Activated CD4-positive, alpha-beta T cell treated with anti-CD3 and anti-CD28 coated beads, Interleukin-10, Interleukin-2, amounts not matched to agents 100 ng/mL and 50 ng/mL, durations not matched to agents 16 hours and 8 hours (primary cell): Measurements from ENCODE around the gene PRR5.

ENCODE experiments used
- DNase-seq: peaks from one replicate; pipeline ENCODE4 v3.0.0-alpha.2; 2020

The PRR5 gene

GRCh38 chr22:44719586-44720368 is 17.8 kb downstream of the PRR5 start:
- DNase-seq = no peak

- no peak for DNase-seq
Observed at GRCh38 chr22:44721213-44721612, 19.2 kb downstream of the PRR5 start.

- no peak for DNase-seq
Observed at GRCh38 chr22:44722611-44723010, 20.6 kb downstream of the PRR5 start.

DNA sequence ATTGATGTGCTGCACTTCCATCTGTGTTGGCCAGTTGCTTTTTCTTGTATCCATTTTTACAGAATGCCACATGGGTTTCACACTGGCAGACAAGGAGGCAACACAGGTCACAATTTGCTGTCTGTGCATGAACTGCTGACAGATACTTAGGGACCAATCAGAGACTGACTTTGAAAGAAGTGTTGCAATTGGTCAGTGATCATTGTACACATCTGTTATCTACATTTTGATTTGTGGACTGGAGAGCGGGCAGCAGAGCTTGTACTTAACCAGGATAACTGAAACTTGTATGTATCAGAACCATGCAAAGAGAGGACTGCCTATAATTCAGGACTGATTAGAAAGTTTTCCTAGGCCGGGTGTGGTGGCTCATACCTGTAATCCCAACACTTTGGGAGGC is 21.8 kb downstream of the PRR5 start:
- DNase-seq = peak; percentile 33

DNA sequence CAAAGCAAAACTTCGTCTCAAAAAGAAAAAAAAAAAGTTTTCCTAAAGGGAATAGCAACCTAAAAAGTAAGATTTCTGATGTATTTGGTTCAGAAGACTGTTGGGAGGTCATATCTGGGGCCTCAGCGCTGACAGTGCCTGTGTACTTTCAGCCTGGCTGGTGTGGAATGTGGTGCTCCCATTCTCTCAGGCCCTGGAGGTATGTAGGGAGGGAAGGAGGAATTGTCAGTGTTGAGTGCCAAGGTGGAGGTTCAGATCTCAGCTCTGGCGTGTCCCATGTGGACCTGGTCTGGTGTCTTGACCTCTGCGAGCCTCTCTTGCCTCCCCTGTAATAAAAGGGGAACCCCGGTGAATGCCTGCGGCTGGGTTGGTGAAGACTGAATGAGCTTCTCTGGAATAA is 22.4 kb downstream of the PRR5 start:
- no peak for DNase-seq

DNA sequence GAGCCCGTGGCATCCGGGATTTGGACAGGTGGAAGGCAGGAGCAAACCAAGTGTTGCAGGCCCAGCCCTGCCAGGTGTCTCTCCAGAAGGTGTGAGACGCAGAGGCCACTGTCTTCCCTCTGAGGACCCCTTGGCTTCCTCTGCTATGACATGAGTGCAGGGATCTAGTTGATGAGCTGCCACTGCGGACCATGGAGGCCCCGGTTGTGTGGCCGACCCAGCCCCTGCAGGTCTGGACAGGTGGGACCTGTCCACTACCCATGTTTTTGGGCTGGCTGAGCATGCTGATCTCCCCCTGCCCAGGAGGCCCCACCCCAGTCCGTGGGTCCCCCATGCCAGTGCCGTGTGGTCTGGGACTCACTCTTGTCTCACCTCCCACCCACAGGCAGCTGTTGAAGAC is 22.9 kb downstream of the PRR5 start:
- DNase-seq = no peak

GRCh38 chr22:44726439-44726838 is 24.4 kb downstream of the PRR5 start:
- no peak for DNase-seq

- DNase-seq = no peak
Observed at GRCh38 chr22:44727148-44727547, 25.1 kb downstream of the PRR5 start.

- DNase-seq = no peak
Observed at GRCh38 chr22:44727709-44728108, 25.7 kb downstream of the PRR5 start.

DNA sequence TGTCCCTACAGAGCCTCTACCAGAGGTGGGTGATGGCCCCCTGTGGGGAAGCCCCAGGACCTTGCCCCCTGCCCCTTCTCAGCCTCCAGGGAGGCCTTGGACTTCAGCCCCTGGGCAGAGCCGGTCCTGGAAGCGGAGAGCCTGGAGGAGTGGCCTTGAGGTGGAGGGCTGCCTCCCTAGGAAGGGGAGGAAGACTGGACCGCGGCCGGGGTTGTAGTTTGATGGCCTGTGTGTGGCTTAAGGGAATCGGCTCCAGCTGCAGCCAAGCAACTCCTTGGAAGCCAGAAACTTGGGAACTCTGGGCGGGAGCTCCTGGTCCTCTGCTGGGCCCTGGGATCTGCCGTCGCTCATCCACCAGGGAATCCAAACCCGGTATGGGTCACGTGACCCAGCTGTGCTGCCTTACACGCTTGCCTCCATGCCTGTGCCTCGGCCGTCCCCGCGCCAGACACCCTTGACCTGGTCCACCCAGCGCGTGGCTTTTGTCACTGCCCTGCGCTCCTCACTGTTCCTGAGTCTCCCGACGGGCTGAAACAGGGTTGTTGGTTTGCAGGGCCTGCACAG is 26.8 kb downstream of the PRR5 start:
- DNase-seq = no peak

DNA sequence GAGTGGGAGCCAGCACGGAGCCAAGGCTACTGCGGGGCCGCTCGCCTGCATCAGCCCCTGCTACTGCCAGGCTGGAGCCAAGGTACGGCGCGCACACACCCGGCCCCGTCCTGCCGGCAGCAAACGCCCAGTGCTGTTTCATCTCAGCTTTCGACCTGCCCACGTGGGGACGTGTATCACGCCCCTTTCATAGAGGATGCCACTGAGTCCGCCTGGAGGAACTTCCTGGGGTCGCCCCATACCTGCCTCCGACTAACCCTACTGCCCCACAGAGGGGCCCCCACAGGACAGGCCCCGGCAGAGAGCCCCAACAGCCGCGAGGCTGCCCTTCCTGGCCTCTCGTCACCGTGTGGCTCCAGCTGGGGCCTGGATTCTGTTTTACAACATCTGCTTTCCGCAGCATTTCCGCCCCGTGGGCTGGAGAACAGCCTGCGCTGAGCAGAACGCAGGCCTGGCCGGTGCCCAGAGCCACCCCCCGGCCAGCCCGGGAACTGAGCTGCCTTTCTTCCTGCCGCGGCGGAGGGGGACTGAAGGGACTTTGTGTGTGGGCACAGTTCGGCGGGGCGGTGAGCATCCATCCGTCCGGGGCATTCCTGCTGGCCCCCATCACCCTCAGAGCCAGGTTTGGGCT is 27.5 kb downstream of the PRR5 start:
- DNase-seq = no peak

GRCh38 chr22:44730022-44730393 is 28.0 kb downstream of the PRR5 start:
- no peak for DNase-seq

DNA sequence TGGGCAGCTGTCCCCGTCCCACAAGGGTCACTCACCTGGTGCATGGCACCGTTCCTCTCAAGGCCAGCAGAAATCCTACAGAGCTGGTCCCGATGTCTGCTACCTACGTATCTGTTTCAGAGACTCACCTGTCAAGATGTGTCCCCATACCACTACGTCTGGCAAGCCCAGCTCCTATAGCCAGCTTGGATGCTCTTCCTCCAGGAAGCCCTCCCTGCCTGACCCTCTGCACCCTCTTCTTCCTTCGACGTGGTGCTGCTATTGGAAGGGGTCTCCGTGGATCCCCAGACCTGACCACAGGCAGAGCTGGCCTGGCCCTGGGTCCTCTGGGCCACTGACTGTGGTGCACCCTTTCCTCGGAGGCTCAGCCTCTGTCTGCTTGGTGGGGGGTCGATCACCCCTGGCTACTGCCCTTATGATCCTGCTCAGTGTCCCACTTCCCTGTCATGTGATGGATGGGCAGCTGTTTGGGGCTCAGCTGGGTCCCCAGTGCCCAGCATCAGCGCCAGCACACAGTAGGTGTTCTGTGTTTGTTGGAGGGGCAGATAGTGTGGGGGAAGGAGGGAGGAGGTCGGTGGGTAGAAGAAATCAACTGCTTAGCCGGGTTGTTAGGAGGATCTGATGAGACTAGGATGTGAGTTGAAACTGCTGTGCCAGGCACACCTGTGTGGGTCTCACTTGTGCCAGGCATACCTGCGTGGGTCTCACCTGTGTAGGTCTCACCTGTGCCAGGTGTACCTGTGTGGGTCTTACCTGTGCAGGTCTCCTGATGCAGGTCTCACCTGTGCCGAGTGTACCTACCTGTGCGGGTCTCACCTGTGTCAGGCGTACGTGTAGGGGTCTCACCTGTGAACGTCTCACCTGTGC is 28.7 kb downstream of the PRR5 start:
- DNase-seq = no peak

DNA sequence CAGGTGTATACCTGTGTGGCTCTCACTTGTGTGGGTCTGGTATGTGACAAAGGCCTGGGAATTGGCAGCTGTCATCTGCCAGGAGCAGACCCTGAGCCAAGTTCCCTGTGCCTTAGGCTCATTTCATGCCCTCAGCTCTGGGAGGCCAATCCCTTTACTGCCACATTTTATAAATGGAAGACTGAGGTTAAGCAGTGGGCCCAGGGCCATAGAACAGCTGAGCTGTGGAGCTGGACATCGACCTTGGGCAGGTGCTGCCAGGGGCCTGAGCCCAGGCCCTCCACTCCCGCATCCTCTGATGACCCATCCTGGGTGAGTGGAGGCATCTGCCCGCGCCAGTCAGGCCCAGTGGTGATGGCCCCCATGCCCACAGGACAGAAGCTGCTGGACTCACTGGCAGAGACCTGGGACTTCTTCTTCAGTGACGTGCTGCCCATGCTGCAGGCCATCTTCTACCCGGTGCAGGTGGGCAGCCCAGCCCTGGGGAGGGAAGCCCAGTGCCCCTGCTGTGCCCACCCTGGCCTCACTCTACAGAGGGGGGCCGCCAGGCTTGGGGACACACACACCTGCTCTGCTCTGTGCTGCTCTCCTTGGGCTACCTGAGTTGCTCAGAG is 29.5 kb downstream of the PRR5 start:
- no peak for DNase-seq

- no peak for DNase-seq
Observed at GRCh38 chr22:44732017-44732561, 30.1 kb downstream of the PRR5 start.

GRCh38 chr22:44732661-44733060 is 30.7 kb downstream of the PRR5 start:
- no peak for DNase-seq

DNA sequence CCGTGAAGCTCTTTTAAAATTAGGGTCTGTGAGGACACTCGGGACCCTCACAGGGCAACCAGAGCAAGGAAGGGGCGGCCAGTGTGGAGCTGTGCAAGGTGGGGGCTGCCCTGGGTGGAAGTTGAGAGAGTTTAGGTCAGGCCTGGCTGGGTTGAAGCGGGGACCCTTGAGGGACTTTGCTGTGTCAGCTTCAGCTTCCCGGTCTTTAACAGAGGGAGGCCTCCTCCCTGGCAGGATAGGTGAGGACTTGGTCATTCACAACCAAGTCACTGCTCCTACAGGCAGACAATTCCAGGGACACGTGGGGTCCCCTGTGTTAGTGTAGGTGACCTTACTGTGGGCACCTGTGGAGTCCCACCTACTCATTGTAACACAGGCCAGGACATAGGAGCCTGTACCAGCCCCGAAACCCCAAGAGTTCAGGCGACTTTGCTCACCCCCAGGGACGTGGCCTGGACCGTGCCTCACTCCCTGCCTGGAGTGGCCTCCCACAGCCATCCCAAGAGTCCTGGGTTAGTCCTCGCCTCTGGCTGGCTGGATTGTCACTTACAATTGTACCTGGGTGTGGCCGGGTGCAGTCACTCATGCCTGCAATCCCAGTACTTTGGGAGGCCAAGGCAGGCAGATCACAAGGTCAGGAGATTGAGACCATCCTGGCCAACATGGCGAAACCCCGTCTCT is 31.6 kb downstream of the PRR5 start:
- DNase-seq = no peak

GRCh38 chr22:44734278-44734677 is 32.3 kb downstream of the PRR5 start:
- no peak for DNase-seq

- no peak for DNase-seq
Observed at GRCh38 chr22:44734801-44735517, 33.0 kb downstream of the PRR5 start.

DNA sequence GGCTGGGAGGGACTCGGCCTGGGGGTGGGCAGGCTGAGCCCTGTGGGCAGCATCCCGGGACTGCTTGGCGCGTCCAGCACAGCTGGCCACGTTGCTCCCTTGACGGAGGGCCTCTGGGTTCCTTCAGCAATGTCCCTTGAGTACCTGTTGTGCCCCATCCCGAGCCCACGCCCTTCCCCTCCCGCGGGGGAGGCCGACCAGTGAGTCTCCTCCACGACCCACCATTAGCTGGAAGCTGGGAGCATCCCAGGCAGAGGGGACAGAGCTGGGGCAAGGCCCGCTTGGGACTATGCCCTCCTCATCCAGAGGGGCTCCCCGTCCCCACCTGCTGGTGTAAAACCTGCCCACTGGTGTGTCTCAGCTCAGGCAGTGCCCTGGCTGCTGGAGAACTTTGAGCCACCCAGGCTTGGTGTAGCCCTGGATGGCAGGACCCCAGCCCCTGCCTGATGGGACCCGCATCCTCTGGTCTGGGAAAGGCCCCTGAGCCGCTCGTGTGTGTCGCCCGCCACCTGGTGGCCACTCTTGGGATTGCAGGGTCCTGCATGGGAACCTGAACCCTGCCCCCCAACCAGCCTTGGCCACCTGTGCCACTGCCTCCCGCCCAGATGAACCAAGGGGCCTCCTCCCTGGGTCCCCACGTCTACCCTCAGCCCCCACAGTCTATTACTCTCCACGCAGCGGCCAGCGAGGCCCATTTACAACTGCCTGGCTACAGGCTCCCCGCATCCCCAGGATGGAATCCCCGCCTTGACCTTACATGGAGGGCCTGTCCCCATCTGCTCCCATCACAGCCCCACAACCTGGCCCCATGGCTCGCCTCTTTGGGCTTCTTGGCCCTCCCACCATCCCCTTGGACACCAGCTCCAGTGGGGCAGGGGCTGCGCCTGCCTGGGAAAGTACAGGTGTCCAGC is 33.8 kb downstream of the PRR5 start:
- DNase-seq = peak; percentile 81
